HepG2 (cell line): ENCODE results near the gene CDKN1A. TPM values are rescaled to one million over a fixed set of nuclear protein-coding genes. Genes with fewer than 3 reads are reported as not detected.

Source experiments
- DNMT3B ChIP-seq: conservative IDR thresholded peaks from 2 replicates; pipeline ENCODE4 v1.6.1; 2016; ENCODE audit warnings: missing biosample characterization, control low read depth
- FOXK2 ChIP-seq: fragments of 450-650 bp; IDR thresholded peaks from 2 replicates; pipeline ENCODE4 v1.6.1; 2016
- GATA4 ChIP-seq: sonication (generic); IDR thresholded peaks from 2 replicates; pipeline ENCODE4 v1.6.1; 2016; ENCODE audit warnings: antibody characterized with exemption, low read depth, borderline replicate concordance
- MED8 ChIP-seq: sonication (generic); formaldehyde crosslinking; IDR thresholded peaks from 2 replicates; pipeline ENCODE4 v1.8.1; 2023; ENCODE audit warnings: mild to moderate bottlenecking, missing genetic modification reagents; ENCODE audit not compliant: insufficient replicate concordance
- PAXIP1 ChIP-seq: sonication (generic); formaldehyde crosslinking; conservative IDR thresholded peaks from 2 replicates; pipeline ENCODE4 v1.4.0; 2020; ENCODE audit warnings: mild to moderate bottlenecking, missing genetic modification reagents, moderate library complexity
- RFX1 ChIP-seq: fragments of 450-650 bp; IDR thresholded peaks from 2 replicates; pipeline ENCODE4 v1.6.1; 2017
- ZBTB33 ChIP-seq: sonication (generic); formaldehyde crosslinking; IDR thresholded peaks from 2 replicates; pipeline ENCODE4 v1.4.0; 2020; ENCODE audit warnings: missing genetic modification reagents
- ZNF512B ChIP-seq: sonication (generic); formaldehyde crosslinking; IDR thresholded peaks from 2 replicates; pipeline ENCODE4 v1.5.1; 2020; ENCODE audit warnings: missing genetic modification reagents, mild to moderate bottlenecking, borderline replicate concordance
- ZNF629 ChIP-seq: sonication (generic); formaldehyde crosslinking; conservative IDR thresholded peaks from 2 replicates; pipeline ENCODE4 v1.5.0; 2020; ENCODE audit warnings: missing genetic modification reagents
- polyA plus RNA-seq, 8 experiments: library from polyadenylated mRNA; depleted of rRNA in 3 of 8; stranded (reverse) in 7 of 8; unstranded in 1 of 8; fragments of >200 nt; fragmentation: Illumina TruSeq in 4 of 8; extraction: Trizol in 4 of 8; gene quantifications; 2 replicates each; pipeline versions ENCODE4 v1.2.1 to v1.2.3, GENCODE V29; 2011 to 2016; ENCODE audit warnings: low read depth in 4 of 8, missing spikeins in 1 of 8, mixed read lengths in 1 of 8; ENCODE audit not compliant: insufficient read depth in 1 of 8
- total RNA-seq, 5 experiments: library from RNA; depleted of rRNA; stranded (reverse); fragments of >200 nt; fragmentation: Illumina TruSeq; extraction: Trizol; gene quantifications; 2 replicates each; pipeline ENCODE4 v1.2.3, GENCODE V29; 2016; ENCODE audit warnings: low read depth in 1 of 5

The CDKN1A gene
- total and polyA plus RNA-seq, 2 of the 13 experiments (the other 11 are each of a cell fraction or from before 2014, with no cell fraction given): 60.7 to 92.1 TPM

GRCh38 chr6:36677753-36678487, 594 bp upstream of the CDKN1A start (continued):
- 0 out of 2 replicates have a peak, but pooled peaks have one; percentile 15 for TF ChIP-seq ZBTB33 (CRISPR knock-in tag)
- TF ChIP-seq FOXK2: peak; percentile 42; the same call in 1 of the 2 replicates
- TF ChIP-seq ZNF512B (CRISPR knock-in tag): no peak
- TF ChIP-seq GATA4: no peak
- peak; percentile 72 for TF ChIP-seq MED8 (CRISPR knock-in tag)
- peak; percentile 77 for TF ChIP-seq PAXIP1 (CRISPR knock-in tag)
- TF ChIP-seq RFX1: 0 out of 2 replicates have a peak, but pooled peaks have one; percentile 33
- 0 out of 2 replicates have a peak, but pooled peaks have one; percentile 7 for TF ChIP-seq ZNF629 (CRISPR knock-in tag)
- peak; percentile 17; the same call in 1 of the 2 replicates for TF ChIP-seq DNMT3B (CRISPR knock-in tag)
